K562 (cell line): ENCODE data around the gene TNFAIP3. TPM values are rescaled to one million over a fixed set of nuclear protein-coding genes. Genes with fewer than 3 reads are reported as not detected.

ENCODE experiments used
- CBFA2T3 ChIP-seq: fragments of 450-650 bp; IDR thresholded peaks from 2 replicates; pipeline ENCODE4 v1.6.1; 2017
- CHD7 ChIP-seq: fragments of 200-600 bp; sonication (generic); IDR thresholded peaks from one replicate; pipeline ENCODE4 v1.6.1; 2012; ENCODE audit warnings: mild to moderate bottlenecking, low read depth, low read length, inconsistent platforms
- KDM1A ChIP-seq, 2 experiments: fragments of 450-650 bp; IDR thresholded peaks; 2 replicates each; pipeline ENCODE4 v1.6.1; 2016; ENCODE audit warnings: mild to moderate bottlenecking in 2 of 2
- STAT5A ChIP-seq: IDR thresholded peaks from 2 replicates; pipeline ENCODE4 v1.6.1; 2012; ENCODE audit warnings: low read length, inconsistent platforms, borderline replicate concordance
- TCF3 ChIP-seq: sonication (generic); formaldehyde crosslinking; IDR thresholded peaks from 2 replicates; pipeline ENCODE4 v1.4.0; 2020; ENCODE audit warnings: mild to moderate bottlenecking, missing genetic modification reagents
- TEAD4 ChIP-seq, 2 experiments: sonication (generic) in 1 of 2; formaldehyde crosslinking in 1 of 2; IDR thresholded peaks; 2 replicates each; pipeline versions ENCODE4 v1.6.1 to v1.8.0; 2012 to 2022; ENCODE audit warnings: borderline replicate concordance in 1 of 2, inconsistent platforms in 1 of 2, low read length in 1 of 2, mild to moderate bottlenecking in 1 of 2, missing genetic modification reagents in 1 of 2
- TFAP4 ChIP-seq: sonication (generic); formaldehyde crosslinking; IDR thresholded peaks from 2 replicates; pipeline ENCODE4 v1.8.0; 2022; ENCODE audit warnings: missing genetic modification reagents, mild to moderate bottlenecking, moderate library complexity, borderline replicate concordance
- ZFP30 ChIP-seq: fragments of 250-450 bp; sonication (Bioruptor Pico); IDR thresholded peaks from 2 replicates; pipeline ENCODE4 v1.8.0; 2022; ENCODE audit warnings: moderate library complexity, mild to moderate bottlenecking, inconsistent platforms, borderline replicate concordance
- ZNF592 ChIP-seq: fragments of 450-650 bp; IDR thresholded peaks from 2 replicates; pipeline ENCODE4 v1.6.1; 2017; ENCODE audit warnings: antibody characterized with exemption, mild to moderate bottlenecking
- ZZZ3 ChIP-seq: fragments of 450-650 bp; IDR thresholded peaks from 2 replicates; pipeline ENCODE4 v1.6.1; 2016; ENCODE audit warnings: antibody characterized with exemption, mild to moderate bottlenecking, moderate library complexity
- polyA plus RNA-seq, 8 experiments: library from polyadenylated mRNA; depleted of rRNA in 4 of 8; stranded (reverse) in 5 of 8; unstranded in 3 of 8; fragments of >200 nt; fragmentation: Nextera tagmentation in 2 of 8; fragmentation: Illumina TruSeq in 1 of 8; extraction: Ambion mirVana in 2 of 8; extraction: Trizol in 1 of 8; gene quantifications; 2 replicates each; pipeline versions ENCODE4 v1.2.1 to v1.2.3, GENCODE V29; 2011 to 2014; ENCODE audit warnings: inconsistent platforms in 1 of 8, missing spikeins in 1 of 8
- total RNA-seq, 7 experiments: library from RNA; depleted of rRNA in 6 of 7; stranded (reverse); fragments of >200 nt in 6 of 7; fragmentation: Illumina TruSeq in 2 of 7; extraction: Trizol in 2 of 7; gene quantifications; 2 replicates each; pipeline versions ENCODE4 v1.2.1 to v1.2.3, GENCODE V29; 2011 to 2021; ENCODE audit warnings: low replicate concordance in 1 of 7

TNFAIP3 gene
- total and polyA plus RNA-seq, 9 of the 15 experiments (the other 6 are each of a cell fraction or from before 2014, with no cell fraction given): 0.79 to 17.0 (median 6.4) TPM

GRCh38 chr6:137850816-137851602, 16.1 kb upstream of the TNFAIP3 start (continued):
- TF ChIP-seq ZFP30 (CRISPR knock-in tag) (no peak), TFAP4 (CRISPR knock-in tag) (0 out of 2 replicates have a peak, but pooled peaks have one; percentile 9), KDM1A (IDR thresholded peaks at IDR 0.05) (peak; percentile 43 to 50; a peak in 2 of 4 replicates), STAT5A (peak; percentile 85), TCF3 (CRISPR knock-in tag) (peak; percentile 85), ZNF592 (peak; percentile 37; the same call in 1 of the 2 replicates), ZZZ3 (no peak), CHD7 (no peak), TEAD4 (IDR thresholded peaks at IDR 0.05; ENCODE audit: low read length) (peak; percentile 97), TEAD4 (CRISPR knock-in tag; IDR thresholded peaks at IDR 0.05; ENCODE audit: borderline replicate concordance) (no peak), CBFA2T3 (peak; percentile 95)
